SU-DHL-6 (cell line): ENCODE data around the gene MAP4K5.

Experiments
- H2AFZ ChIP-seq: fragments of 200-600 bp; sonication (generic); 2 replicates; pipeline ENCODE4 v1.6.1; 2014; ENCODE audit warnings: low read depth, mild to moderate bottlenecking, moderate library complexity, mixed read lengths, antibody characterized with exemption, low read length; ENCODE audit not compliant: severe bottlenecking
- H3F3A ChIP-seq: fragments of 200-600 bp; shearing (Covaris generic); 2 replicates; pipeline ENCODE4 v1.6.0; 2016; ENCODE audit warnings: antibody characterized with exemption, mild to moderate bottlenecking; ENCODE audit not compliant: insufficient read depth
- H3K27ac ChIP-seq: fragments of 200-600 bp; sonication (generic); 2 replicates; pipeline ENCODE4 v1.5.1; 2016; ENCODE audit warnings: low read depth, mild to moderate bottlenecking, low read length, moderate library complexity, mixed read lengths
- H3K27me3 ChIP-seq: fragments of 200-600 bp; sonication (generic), shearing (Covaris generic); 2 replicates; pipeline ENCODE4 v1.6.0; 2014; ENCODE audit warnings: mild to moderate bottlenecking, low read length
- H3K36me3 ChIP-seq: fragments of 200-600 bp; sonication (generic); 2 replicates; pipeline ENCODE4 v1.6.1; 2014; ENCODE audit warnings: mild to moderate bottlenecking, low read length, mixed read lengths
- H3K4me2 ChIP-seq: fragments of 300-600, 200-600 bp; shearing (Covaris generic), sonication (generic); 2 replicates; pipeline ENCODE4 v1.6.0; 2014; ENCODE audit warnings: low read length, low read depth, mild to moderate bottlenecking; ENCODE audit not compliant: poor library complexity, severe bottlenecking
- H3K4me3 ChIP-seq: fragments of 200-600 bp; sonication (generic); 2 replicates; pipeline ENCODE4 v1.5.1; 2014; ENCODE audit warnings: antibody characterized with exemption, low read length, mild to moderate bottlenecking, mixed read lengths; ENCODE audit not compliant: insufficient read depth, poor library complexity, severe bottlenecking
- H3K79me2 ChIP-seq: fragments of 200-600 bp; sonication (generic); 2 replicates; pipeline ENCODE4 v1.6.1; 2014; ENCODE audit warnings: mild to moderate bottlenecking, low read length, moderate library complexity; ENCODE audit not compliant: insufficient read depth
- H3K9ac ChIP-seq: fragments of 200-600 bp; sonication (generic); 2 replicates; pipeline ENCODE4 v1.7.0; 2014; ENCODE audit warnings: mild to moderate bottlenecking, low read length
- H3K9me2 ChIP-seq: fragments of 200-600 bp; sonication (generic); replicated peaks from 2 replicates; pipeline ENCODE4 v1.6.1; 2014; ENCODE audit warnings: low read length; ENCODE audit not compliant: insufficient read depth
- H3K9me3 ChIP-seq: fragments of 200-600 bp; sonication (generic); 2 replicates; pipeline ENCODE4 v1.6.1; 2014; ENCODE audit warnings: low read length, mixed read lengths; ENCODE audit not compliant: insufficient read depth
- H4K20me1 ChIP-seq: fragments of 200-600 bp; sonication (generic); 2 replicates; pipeline ENCODE4 v1.6.1; 2014; ENCODE audit warnings: low read depth, mild to moderate bottlenecking, antibody characterized with exemption, low read length, moderate library complexity, mixed read lengths
- CTCF ChIP-seq: fragments of 200-600 bp; sonication (generic); IDR thresholded peaks from one replicate; pipeline ENCODE4 v1.5.1; 2017; ENCODE audit warnings: antibody characterized with exemption, mild to moderate bottlenecking, low read length, moderate library complexity; ENCODE audit not compliant: insufficient read depth, poor library complexity, severe bottlenecking
- EZH2phosphoT487 ChIP-seq: fragments of 200-600 bp; sonication (generic), shearing (Covaris generic); conservative IDR thresholded peaks from 2 replicates; pipeline ENCODE4 v1.6.1; 2018; ENCODE audit warnings: mild to moderate bottlenecking, antibody characterized with exemption, low read length, moderate library complexity, mixed read lengths

MAP4K5 gene

GRCh38 chr14:50534997-50535396, 2.6 kb upstream of the MAP4K5 start:
- Histone ChIP-seq H3K4me2 (no peak overlapping the region), H3K27me3 (no peaks in the 10 kb centered on the region), H3K79me2 (peaks cover 18% of the 10 kb centered on the region), H3K27ac (no peak overlapping the region), H3F3A (peaks cover 3% of the 10 kb centered on the region; the same call in 1 of the 2 replicates), H2AFZ (no peak overlapping the region), H4K20me1 (no peaks in the 10 kb centered on the region), H3K36me3 (no peaks in the 10 kb centered on the region; the same call in 1 of the 2 replicates), H3K9ac (no peak overlapping the region), H3K4me3 (no peak overlapping the region), H3K9me3 (no peaks in the 10 kb centered on the region), H3K9me2 (no peaks in the 10 kb centered on the region)
- TF ChIP-seq EZH2phosphoT487 (no peak), CTCF (no peak)

GRCh38 chr14:50534416-50534815, 2.0 kb upstream of the MAP4K5 start:
- Histone ChIP-seq H2AFZ (no peak overlapping the region), H3F3A (peaks cover 3% of the 10 kb centered on the region; the same call in 1 of the 2 replicates)

GRCh38 chr14:50533806-50534205, 1.4 kb upstream of the MAP4K5 start:
- H3K79me2 ChIP-seq, result peaks cover 30% of the 10 kb centered on the region
- no peaks in the 10 kb centered on the region for H3K9me2 ChIP-seq
- H3K27me3 ChIP-seq, result no peaks in the 10 kb centered on the region
- no peak overlapping the region for H3K4me3 ChIP-seq
- H4K20me1 ChIP-seq, result no peaks in the 10 kb centered on the region
- H3K36me3 ChIP-seq, result no peaks in the 10 kb centered on the region; the same call in 1 of the 2 replicates
- no peak overlapping the region for H2AFZ ChIP-seq
- H3K9ac ChIP-seq, result no peak overlapping the region; the same call in 1 of the 2 replicates
- H3K4me2 ChIP-seq, result peak overlapping the region; percentile 96
- H3K9me3 ChIP-seq, result no peaks in the 10 kb centered on the region
- TF ChIP-seq EZH2phosphoT487 (no peak), CTCF (no peak)
- no peak overlapping the region for H3K27ac ChIP-seq
- peaks cover 3% of the 10 kb centered on the region; the same call in 1 of the 2 replicates for H3F3A ChIP-seq

More at GRCh38 chr14:50534416-50534815, 2.0 kb upstream of the MAP4K5 start:
- no peaks in the 10 kb centered on the region for H4K20me1 ChIP-seq
- H3K36me3 ChIP-seq, result no peaks in the 10 kb centered on the region; the same call in 1 of the 2 replicates
- no peak overlapping the region for H3K4me3 ChIP-seq
- no peak overlapping the region for H3K4me2 ChIP-seq
- no peak overlapping the region for H3K27ac ChIP-seq
- H3K9ac ChIP-seq, result no peak overlapping the region
- no peaks in the 10 kb centered on the region for H3K9me2 ChIP-seq
- no peaks in the 10 kb centered on the region for H3K9me3 ChIP-seq
- peaks cover 24% of the 10 kb centered on the region for H3K79me2 ChIP-seq
- no peaks in the 10 kb centered on the region for H3K27me3 ChIP-seq
- TF ChIP-seq EZH2phosphoT487 (no peak), CTCF (no peak)
